ENCODE results near the gene ANKRD66.

Gene ANKRD66

GRCh38 chr6:46758960-46759753 lies 12.4 kb downstream of the ANKRD66 start (continued):
- TF ChIP-seq ESRRG (CRISPR knock-in tag; IDR thresholded peaks at IDR 0.05) (no peak), ZNF70 (CRISPR knock-in tag; IDR thresholded peaks at IDR 0.05) (no peak), ARNTL (CRISPR knock-in tag; IDR thresholded peaks at IDR 0.05; ENCODE audit: borderline replicate concordance, low read depth) (no peak), GLIS3 (CRISPR knock-in tag; IDR thresholded peaks at IDR 0.05) (no peak), RARB (CRISPR knock-in tag; IDR thresholded peaks at IDR 0.05) (no peak)
- TF ChIP-seq, protein P1, sequence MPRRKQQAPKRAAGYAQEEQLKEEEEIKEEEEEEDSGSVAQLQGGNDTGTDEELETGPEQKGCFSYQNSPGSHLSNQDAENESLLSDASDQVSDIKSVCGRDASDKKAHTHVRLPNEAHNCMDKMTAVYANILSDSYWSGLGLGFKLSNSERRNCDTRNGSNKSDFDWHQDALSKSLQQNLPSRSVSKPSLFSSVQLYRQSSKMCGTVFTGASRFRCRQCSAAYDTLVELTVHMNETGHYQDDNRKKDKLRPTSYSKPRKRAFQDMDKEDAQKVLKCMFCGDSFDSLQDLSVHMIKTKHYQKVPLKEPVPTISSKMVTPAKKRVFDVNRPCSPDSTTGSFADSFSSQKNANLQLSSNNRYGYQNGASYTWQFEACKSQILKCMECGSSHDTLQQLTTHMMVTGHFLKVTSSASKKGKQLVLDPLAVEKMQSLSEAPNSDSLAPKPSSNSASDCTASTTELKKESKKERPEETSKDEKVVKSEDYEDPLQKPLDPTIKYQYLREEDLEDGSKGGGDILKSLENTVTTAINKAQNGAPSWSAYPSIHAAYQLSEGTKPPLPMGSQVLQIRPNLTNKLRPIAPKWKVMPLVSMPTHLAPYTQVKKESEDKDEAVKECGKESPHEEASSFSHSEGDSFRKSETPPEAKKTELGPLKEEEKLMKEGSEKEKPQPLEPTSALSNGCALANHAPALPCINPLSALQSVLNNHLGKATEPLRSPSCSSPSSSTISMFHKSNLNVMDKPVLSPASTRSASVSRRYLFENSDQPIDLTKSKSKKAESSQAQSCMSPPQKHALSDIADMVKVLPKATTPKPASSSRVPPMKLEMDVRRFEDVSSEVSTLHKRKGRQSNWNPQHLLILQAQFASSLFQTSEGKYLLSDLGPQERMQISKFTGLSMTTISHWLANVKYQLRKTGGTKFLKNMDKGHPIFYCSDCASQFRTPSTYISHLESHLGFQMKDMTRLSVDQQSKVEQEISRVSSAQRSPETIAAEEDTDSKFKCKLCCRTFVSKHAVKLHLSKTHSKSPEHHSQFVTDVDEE (CRISPR knock-in tag; IDR thresholded peaks at IDR 0.05), result no peak
- TF ChIP-seq, protein P2, sequence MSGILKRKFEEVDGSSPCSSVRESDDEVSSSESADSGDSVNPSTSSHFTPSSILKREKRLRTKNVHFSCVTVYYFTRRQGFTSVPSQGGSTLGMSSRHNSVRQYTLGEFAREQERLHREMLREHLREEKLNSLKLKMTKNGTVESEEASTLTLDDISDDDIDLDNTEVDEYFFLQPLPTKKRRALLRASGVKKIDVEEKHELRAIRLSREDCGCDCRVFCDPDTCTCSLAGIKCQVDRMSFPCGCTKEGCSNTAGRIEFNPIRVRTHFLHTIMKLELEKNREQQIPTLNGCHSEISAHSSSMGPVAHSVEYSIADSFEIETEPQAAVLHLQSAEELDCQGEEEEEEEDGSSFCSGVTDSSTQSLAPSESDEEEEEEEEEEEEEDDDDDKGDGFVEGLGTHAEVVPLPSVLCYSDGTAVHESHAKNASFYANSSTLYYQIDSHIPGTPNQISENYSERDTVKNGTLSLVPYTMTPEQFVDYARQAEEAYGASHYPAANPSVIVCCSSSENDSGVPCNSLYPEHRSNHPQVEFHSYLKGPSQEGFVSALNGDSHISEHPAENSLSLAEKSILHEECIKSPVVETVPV (CRISPR knock-in tag; IDR thresholded peaks at IDR 0.05), result no peak
- TF ChIP-seq, protein P3, sequence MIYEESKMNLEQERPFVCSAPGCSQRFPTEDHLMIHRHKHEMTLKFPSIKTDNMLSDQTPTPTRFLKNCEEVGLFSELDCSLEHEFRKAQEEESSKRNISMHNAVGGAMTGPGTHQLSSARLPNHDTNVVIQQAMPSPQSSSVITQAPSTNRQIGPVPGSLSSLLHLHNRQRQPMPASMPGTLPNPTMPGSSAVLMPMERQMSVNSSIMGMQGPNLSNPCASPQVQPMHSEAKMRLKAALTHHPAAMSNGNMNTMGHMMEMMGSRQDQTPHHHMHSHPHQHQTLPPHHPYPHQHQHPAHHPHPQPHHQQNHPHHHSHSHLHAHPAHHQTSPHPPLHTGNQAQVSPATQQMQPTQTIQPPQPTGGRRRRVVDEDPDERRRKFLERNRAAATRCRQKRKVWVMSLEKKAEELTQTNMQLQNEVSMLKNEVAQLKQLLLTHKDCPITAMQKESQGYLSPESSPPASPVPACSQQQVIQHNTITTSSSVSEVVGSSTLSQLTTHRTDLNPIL (CRISPR knock-in tag; IDR thresholded peaks at IDR 0.05; ENCODE audit: low read depth), result no peak

GRCh38 chr6:46760925-46761324 lies 14.2 kb downstream of the ANKRD66 start:
- no peak for TF ChIP-seq TCF4 (CRISPR knock-in tag; IDR thresholded peaks at IDR 0.05; ENCODE audit: borderline replicate concordance)
- TF ChIP-seq SNAI2 (CRISPR knock-in tag; IDR thresholded peaks at IDR 0.05), result no peak
- TF ChIP-seq ZC3H10 (CRISPR knock-in tag; IDR thresholded peaks at IDR 0.05), result no peak
- TF ChIP-seq ZFP3 (CRISPR knock-in tag; IDR thresholded peaks at IDR 0.05), result no peak
- no peak for TF ChIP-seq TOX (CRISPR knock-in tag; IDR thresholded peaks at IDR 0.05; ENCODE audit: borderline replicate concordance)
- no peak for TF ChIP-seq GLIS3 (CRISPR knock-in tag; IDR thresholded peaks at IDR 0.05)
- TF ChIP-seq PPARA (CRISPR knock-in tag; IDR thresholded peaks at IDR 0.05; ENCODE audit: borderline replicate concordance), result no peak
- no peak for TF ChIP-seq ISL1 (CRISPR knock-in tag; IDR thresholded peaks at IDR 0.05)
- ATAC-seq, result no peak

GRCh38 chr6:46763466-46763865 lies 16.7 kb downstream of the ANKRD66 start:
- no peak for ATAC-seq

More at GRCh38 chr6:46763466-46763865, 16.7 kb downstream of the ANKRD66 start:
- TF ChIP-seq ISL1 (CRISPR knock-in tag; IDR thresholded peaks at IDR 0.05), result no peak
- no peak for TF ChIP-seq ZNF8 (CRISPR knock-in tag; IDR thresholded peaks at IDR 0.05)
- TF ChIP-seq, protein P3 (CRISPR knock-in tag; IDR thresholded peaks at IDR 0.05; ENCODE audit: low read depth), result no peak
- no peak for TF ChIP-seq ZNF70 (CRISPR knock-in tag; IDR thresholded peaks at IDR 0.05)
- TF ChIP-seq ZNF565 (CRISPR knock-in tag; conservative IDR thresholded peaks at IDR 0.05; ENCODE audit: low read depth), result no peak
- no peak for TF ChIP-seq GLIS3 (CRISPR knock-in tag; IDR thresholded peaks at IDR 0.05)
- TF ChIP-seq, protein P1 (CRISPR knock-in tag; IDR thresholded peaks at IDR 0.05), result no peak
- TF ChIP-seq PPARA (CRISPR knock-in tag; IDR thresholded peaks at IDR 0.05; ENCODE audit: borderline replicate concordance), result no peak
- TF ChIP-seq SNAI2 (CRISPR knock-in tag; IDR thresholded peaks at IDR 0.05), result no peak
- no peak for TF ChIP-seq RARB (CRISPR knock-in tag; IDR thresholded peaks at IDR 0.05)
- TF ChIP-seq, protein P4, sequence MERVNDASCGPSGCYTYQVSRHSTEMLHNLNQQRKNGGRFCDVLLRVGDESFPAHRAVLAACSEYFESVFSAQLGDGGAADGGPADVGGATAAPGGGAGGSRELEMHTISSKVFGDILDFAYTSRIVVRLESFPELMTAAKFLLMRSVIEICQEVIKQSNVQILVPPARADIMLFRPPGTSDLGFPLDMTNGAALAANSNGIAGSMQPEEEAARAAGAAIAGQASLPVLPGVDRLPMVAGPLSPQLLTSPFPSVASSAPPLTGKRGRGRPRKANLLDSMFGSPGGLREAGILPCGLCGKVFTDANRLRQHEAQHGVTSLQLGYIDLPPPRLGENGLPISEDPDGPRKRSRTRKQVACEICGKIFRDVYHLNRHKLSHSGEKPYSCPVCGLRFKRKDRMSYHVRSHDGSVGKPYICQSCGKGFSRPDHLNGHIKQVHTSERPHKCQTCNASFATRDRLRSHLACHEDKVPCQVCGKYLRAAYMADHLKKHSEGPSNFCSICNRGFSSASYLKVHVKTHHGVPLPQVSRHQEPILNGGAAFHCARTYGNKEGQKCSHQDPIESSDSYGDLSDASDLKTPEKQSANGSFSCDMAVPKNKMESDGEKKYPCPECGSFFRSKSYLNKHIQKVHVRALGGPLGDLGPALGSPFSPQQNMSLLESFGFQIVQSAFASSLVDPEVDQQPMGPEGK (CRISPR knock-in tag; IDR thresholded peaks at IDR 0.05; ENCODE audit: borderline replicate concordance), result no peak
- TF ChIP-seq POU6F1 (CRISPR knock-in tag; IDR thresholded peaks at IDR 0.05; ENCODE audit: borderline replicate concordance, low read depth), result no peak
- no peak for TF ChIP-seq TCF4 (CRISPR knock-in tag; IDR thresholded peaks at IDR 0.05; ENCODE audit: borderline replicate concordance)
- no peak for TF ChIP-seq ZC3H10 (CRISPR knock-in tag; IDR thresholded peaks at IDR 0.05)
- no peak for TF ChIP-seq ARNTL (CRISPR knock-in tag; IDR thresholded peaks at IDR 0.05; ENCODE audit: borderline replicate concordance, low read depth)
- TF ChIP-seq, protein P2 (CRISPR knock-in tag; IDR thresholded peaks at IDR 0.05), result no peak
